GM18517 (cell line): ENCODE results near the gene NCF4.

ENCODE experiments used
- ATAC-seq: cut with Tn5 transposase; IDR thresholded peaks from one replicate; pipeline ENCODE4 v1.9.1; 2021; ENCODE audit warnings: mild to moderate bottlenecking, moderate library complexity; ENCODE audit not compliant: unreplicated experiment

The NCF4 gene

DNA sequence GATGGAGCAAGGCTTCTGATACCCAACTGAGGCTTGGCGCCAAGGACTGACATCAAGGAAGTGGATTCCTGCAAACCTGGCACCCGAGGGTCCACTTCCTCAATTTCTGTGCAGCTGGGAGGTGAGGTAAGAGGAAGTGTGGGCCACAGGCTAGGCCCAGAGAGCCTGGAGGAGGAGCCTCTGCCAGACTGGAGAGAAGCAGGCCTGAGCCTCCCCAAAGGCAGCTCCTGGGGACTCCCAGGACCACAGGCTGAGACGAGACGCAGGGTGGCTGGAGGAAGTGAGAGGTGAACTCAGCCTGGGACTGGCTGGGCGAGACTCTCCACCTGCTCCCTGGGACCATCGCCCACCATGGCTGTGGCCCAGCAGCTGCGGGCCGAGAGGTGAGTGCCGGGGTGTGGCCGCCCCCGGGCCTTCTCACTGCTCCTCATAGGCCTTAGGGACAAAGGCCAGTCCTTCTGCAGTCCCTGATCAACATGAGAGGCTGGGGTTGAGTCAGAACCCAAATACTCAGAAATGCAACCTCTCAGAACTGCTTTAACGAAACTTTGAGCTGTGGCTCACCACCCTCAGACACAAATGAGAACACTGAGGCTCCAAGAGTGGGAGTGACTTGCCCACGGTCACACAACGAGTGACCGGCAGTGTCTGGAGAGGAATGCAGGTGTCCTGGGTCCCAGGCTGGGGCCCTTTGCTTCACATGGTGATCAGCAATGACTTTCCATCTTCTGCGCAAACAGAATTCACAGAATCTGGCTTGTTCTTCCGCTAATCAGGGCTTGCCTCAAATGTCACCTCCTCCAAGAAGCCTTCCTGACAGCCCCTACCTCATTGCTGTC is at the start of gene NCF4:
Gene NCF4 (plus strand): TSS at position 186 of the 839 bp plus-strand sequence. CDS start 166 bp downstream, at position 352.
- ATAC-seq: peak; percentile 71

GRCh38 chr22:36811094-36811800 is 49.6 kb upstream of the NCF4 start:
- no peak for ATAC-seq

DNA sequence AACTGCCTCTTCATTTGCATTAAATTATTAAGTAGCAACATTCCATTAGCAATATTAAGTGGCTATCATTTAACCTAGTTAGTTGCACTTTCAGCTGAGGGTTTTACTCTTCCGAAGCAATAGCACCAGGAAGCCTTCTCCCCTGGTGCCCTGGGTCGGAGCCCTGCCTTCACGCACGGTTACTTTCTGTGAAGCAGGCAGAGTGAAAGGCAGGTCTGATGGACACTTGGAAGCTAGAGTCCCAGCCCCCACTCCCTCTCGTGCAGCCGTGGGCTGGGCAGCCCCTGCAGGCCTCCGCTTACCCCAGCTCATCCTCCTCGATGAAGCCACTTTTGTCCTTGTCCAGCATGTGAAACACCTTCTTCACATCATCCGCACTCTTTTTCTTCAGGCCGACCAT is 46.0 kb upstream of the NCF4 start:
- no peak for ATAC-seq

- no peak for ATAC-seq
Measured at GRCh38 chr22:36815558-36816338, 45.1 kb upstream of the NCF4 start.

DNA sequence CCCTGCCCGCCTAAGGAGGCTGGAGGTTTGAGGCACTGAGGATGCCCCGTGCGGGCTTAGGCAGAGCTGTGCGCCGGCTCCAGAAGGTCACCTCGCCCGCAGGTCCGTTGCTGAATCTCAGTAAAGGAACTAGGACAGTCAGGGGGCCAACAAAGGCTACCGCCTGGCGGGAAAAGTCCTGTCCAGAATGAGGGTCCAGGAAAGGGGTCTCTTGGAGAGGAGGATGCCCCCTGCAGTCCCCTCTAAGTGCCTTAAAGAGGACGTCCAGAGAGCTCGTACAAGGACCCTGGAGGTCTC is 44.5 kb upstream of the NCF4 start:
- no peak for ATAC-seq

GRCh38 chr22:36816636-36817524 is 43.9 kb upstream of the NCF4 start, which contains the start of gene PVALB:
Gene PVALB (minus strand): TSS chr22:36817035. CDS start chr22:36817005, 30 bp downstream.
- no peak for ATAC-seq

GRCh38 chr22:36817525-36817848 is 43.3 kb upstream of the NCF4 start:
- no peak for ATAC-seq

DNA sequence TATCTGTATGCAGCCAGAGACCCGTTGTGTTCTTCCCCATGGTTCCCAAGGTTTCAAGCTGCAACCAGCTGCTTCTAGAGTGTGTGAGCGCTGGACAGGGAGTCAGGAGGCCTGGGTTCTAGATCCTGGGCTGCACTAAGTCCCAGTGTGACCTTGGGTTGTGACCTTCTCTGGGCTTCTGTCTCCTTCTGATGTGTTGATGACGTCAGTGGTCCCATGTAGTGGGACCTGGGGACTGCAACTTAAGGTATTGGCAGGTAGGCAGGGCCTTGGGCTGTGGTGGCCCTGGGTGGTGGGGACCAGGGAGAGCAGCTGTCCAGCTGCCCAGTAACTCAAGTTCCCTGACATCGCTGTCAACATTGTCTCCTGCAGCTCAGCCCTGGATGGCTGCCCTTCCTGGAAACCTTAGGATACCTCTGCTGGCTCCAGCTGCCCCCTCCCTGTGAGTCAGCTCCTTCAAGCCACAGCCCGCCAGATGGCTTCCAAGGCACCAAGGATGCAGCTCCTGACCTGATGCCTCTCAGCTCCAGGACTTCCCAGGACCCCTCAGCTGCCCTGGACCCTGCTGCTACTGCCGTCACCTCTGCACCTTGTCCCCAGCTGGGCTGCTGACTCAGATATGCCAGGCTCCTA is 42.7 kb upstream of the NCF4 start:
- ATAC-seq: no peak

- ATAC-seq: no peak
Measured at GRCh38 chr22:36819112-36819511, 41.7 kb upstream of the NCF4 start.

GRCh38 chr22:36822581-36822980 is 38.2 kb upstream of the NCF4 start:
- ATAC-seq: no peak

GRCh38 chr22:36823186-36823839 is 37.5 kb upstream of the NCF4 start:
- no peak for ATAC-seq

DNA sequence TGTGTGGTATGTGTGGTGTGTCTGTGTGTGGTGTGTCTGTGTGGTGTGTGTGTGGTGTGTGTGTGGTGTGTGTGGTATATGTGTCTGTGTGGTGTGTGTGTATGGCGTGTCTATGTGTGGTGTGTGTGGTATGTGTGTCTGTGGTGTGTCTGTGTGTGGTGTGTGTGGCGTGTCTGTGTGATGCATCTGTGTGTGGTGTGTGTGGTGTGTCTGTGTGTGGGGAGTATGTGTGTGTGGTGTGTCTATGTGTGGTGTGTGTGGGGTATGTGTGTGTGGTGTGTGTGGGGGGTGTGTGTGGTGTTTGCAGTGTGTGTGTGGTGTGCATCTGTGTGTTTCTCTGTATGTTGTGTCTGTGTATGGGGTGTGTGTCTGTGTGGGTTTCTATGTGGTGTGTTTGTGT is 36.2 kb upstream of the NCF4 start:
- ATAC-seq: no peak

DNA sequence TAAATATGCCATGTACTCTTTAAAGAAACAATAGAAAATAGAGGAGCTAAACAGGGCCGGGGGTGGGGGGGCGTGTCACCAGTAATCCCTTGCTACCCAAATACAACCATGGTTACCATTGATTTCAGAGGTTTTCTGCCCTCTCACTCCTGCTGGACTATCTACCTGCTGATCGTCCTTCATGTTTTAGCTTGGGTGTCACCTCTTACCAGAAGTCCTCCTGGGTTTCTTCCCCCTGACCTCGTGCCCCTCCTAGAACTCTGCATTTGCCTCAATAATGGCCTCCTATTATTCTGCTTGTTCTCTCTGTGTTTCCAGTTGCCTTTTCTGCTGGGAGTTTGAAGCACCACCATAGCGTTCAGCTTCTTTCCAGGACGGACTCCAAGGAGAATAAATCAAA is 34.5 kb upstream of the NCF4 start:
- no peak for ATAC-seq

GRCh38 chr22:36828815-36829214 is 32.0 kb upstream of the NCF4 start:
- ATAC-seq: no peak

GRCh38 chr22:36829370-36830002 is 31.3 kb upstream of the NCF4 start:
- ATAC-seq: no peak

- no peak for ATAC-seq
Measured at GRCh38 chr22:36830601-36831000, 30.2 kb upstream of the NCF4 start.

- ATAC-seq: no peak
Measured at GRCh38 chr22:36831206-36831605, 29.6 kb upstream of the NCF4 start.

GRCh38 chr22:36831717-36832116 is 29.1 kb upstream of the NCF4 start:
- ATAC-seq: no peak

DNA sequence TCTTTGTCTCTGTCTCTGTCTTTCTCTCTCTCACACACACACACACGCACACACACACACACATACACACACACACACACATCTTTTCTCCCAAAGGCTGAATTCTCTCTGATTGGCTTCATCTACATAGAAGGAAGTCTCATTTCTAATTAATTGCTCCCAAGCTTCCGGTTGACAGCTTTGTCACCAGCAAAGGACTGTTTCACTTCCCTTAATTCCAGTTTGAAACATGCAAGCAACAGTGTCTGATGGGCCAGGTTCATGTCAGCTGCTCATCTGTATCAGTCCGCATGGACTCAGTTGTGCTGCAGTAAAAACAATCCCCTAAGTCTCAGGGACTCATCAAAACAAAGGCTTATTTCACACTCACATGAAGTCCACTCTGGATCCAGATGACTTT is 27.7 kb upstream of the NCF4 start:
- no peak for ATAC-seq
